ENCODE results near the gene TMEM117. TPM values are rescaled to one million over a fixed set of nuclear protein-coding genes. Genes with fewer than 3 reads are reported as not detected.

The TMEM117 gene
- total and polyA plus RNA-seq, 5 experiments from 2014 or later, result 2.1 to 5.0 (median 2.2) TPM

DNA sequence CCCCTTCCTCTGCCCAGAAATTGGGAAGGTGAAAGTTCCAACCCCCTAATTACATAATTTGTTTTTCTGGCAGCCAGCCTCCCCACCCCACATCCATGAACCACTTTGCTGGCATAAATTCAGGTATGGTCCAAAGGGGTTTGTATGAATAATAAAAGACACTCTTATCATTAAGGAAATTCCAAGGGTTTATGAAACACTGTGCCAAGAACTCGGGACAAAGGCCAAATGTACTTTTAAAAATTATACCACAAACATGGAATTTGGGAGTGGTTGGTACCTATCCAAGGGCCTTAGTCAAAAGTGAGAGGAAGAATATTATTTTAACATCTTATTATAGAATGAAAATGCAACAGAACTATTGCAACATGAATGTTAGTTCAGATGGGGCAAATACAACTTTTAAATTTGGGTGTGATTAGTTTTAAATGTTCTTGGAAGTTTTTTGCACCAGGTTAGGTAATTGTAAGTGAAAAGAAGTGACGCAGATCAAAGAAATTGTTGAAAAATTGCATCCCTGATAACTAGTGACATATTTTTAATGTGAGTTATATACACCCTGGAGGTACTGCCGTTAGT is 217.8 kb downstream of the TMEM117 start:
- H3K4me3 Mint-ChIP-seq, result no peak overlapping the region
- peaks cover 0 to 3% (median 0%) of the 10 kb centered on the region in 3 donors for H3K36me3 Mint-ChIP-seq
- H3K27ac Mint-ChIP-seq, result no peak overlapping the region
- ATAC-seq (no peak), DNase-seq (no peak)
- H3K9me3 Mint-ChIP-seq, result no peaks in the 10 kb centered on the region
- H3K27me3 Mint-ChIP-seq, result no peaks in the 10 kb centered on the region
- H3K4me1 Mint-ChIP-seq, result no peaks in the 10 kb centered on the region
- POLR2A ChIA-PET, result no interaction called here

DNA sequence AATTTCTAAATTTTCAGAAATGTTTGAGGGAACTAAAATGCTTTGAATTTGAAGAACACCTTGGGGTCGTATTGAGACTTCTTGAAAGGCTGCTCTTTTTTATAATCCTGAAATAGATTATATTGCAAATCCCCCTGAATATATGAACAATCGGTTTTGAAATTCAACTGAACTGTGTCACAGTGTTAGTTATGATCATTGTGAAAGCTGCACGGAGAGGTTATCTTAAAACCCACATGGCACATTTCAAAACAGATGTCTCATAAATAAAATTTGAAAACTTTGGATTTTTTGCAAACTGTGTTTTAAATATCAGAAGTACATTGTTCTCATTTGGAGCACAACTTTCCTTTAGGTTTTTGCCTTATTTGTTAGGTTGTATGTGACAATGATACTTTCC is 218.4 kb downstream of the TMEM117 start:
- Mint-ChIP-seq H3K27ac (no peak overlapping the region), H3K27me3 (no peaks in the 10 kb centered on the region), H3K36me3 (no peaks in the 10 kb centered on the region), H3K4me3 (no peak overlapping the region), H3K4me1 (no peaks in the 10 kb centered on the region), H3K9me3 (no peaks in the 10 kb centered on the region)
- DNase-seq, result no peak
- POLR2A ChIA-PET, result no interaction called here
- ATAC-seq, result no peak

DNA sequence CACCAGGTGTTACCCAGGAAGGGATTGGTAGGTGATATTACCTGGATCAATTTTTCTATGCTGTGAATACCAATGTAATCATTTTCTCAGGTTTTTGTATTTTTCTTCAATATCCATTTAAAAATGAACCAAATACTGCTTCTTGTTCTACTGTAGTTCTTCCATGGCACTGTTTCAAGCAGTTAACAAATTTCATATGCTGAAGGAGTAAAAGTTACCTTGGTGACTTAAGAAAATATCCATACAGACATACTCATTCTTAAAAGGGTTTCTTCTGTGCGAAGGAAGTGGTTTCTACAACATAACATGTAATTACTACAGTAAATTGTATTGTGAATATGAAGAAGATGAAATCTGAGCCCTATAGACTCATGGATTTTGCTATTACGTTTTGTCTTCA is 222.5 kb downstream of the TMEM117 start:
- H3K36me3 Mint-ChIP-seq, result peaks cover 0 to 6% (median 0%) of the 10 kb centered on the region in 3 donors
- H3K9me3 Mint-ChIP-seq, result no peaks in the 10 kb centered on the region
- ATAC-seq (no peak), DNase-seq (no peak)
- no peaks in the 10 kb centered on the region for H3K4me1 Mint-ChIP-seq
- no peak overlapping the region for H3K27ac Mint-ChIP-seq
- no peaks in the 10 kb centered on the region for H3K27me3 Mint-ChIP-seq
- no peak overlapping the region for H3K4me3 Mint-ChIP-seq
- POLR2A ChIA-PET, result no interaction called here

GRCh38 chr12:44059476-44059875 is 223.6 kb downstream of the TMEM117 start:
- Mint-ChIP-seq H3K36me3 (peaks cover 0 to 6% (median 0%) of the 10 kb centered on the region in 3 donors), H3K27ac (no peak overlapping the region), H3K4me1 (no peaks in the 10 kb centered on the region), H3K27me3 (no peaks in the 10 kb centered on the region), H3K4me3 (no peak overlapping the region), H3K9me3 (no peaks in the 10 kb centered on the region)
- DNase-seq (no peak), ATAC-seq (no peak)
- POLR2A ChIA-PET, result no interaction called here

- DNase-seq (no peak), ATAC-seq (no peak)
- H3K9me3 Mint-ChIP-seq, result peaks cover 0 to under 1% (median 0%) of the 10 kb centered on the region in 9 donors
- H3K27ac Mint-ChIP-seq, result no peak overlapping the region
- no peaks in the 10 kb centered on the region for H3K4me1 Mint-ChIP-seq
- POLR2A ChIA-PET, result no interaction called here
- no peaks in the 10 kb centered on the region for H3K27me3 Mint-ChIP-seq
- no peak overlapping the region for H3K4me3 Mint-ChIP-seq
- peaks cover 0 to 10% (median 0%) of the 10 kb centered on the region in 3 donors for H3K36me3 Mint-ChIP-seq
Observed at GRCh38 chr12:44063671-44064070, 227.8 kb downstream of the TMEM117 start.

DNA sequence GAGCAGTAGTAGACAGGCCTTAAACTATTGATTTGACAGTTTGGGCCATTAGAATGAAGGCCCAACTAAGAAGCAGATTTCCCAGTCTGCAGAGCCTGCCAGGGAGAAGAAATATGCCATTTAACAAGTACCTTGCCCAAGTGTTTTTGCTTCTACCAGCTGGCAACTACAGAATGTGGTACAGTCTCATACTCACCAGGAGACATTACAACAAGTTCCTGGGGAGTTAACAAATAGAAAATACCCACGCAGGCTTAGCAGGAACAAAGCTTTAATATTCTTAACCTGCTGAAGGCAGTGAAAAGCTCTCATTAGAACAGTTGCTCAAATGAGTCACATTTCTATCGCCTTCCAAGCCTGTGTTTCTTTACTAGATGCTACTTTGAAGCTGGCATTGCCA is 241.0 kb downstream of the TMEM117 start:
- no peak overlapping the region for H3K27ac Mint-ChIP-seq
- ATAC-seq, result no peak
- POLR2A ChIA-PET, result no interaction called here
- no peak overlapping the region for H3K4me3 Mint-ChIP-seq
- peaks cover 0 to 3% (median 2%) of the 10 kb centered on the region in 3 donors for H3K36me3 Mint-ChIP-seq
- no peaks in the 10 kb centered on the region for H3K27me3 Mint-ChIP-seq
- DNase-seq, result no peak
- no peaks in the 10 kb centered on the region for H3K4me1 Mint-ChIP-seq
- H3K9me3 Mint-ChIP-seq, result no peaks in the 10 kb centered on the region

GRCh38 chr12:44077294-44077693 is 241.4 kb downstream of the TMEM117 start:
- Mint-ChIP-seq H3K4me3 (no peak overlapping the region), H3K36me3 (peaks cover 0 to 3% (median 2%) of the 10 kb centered on the region in 3 donors), H3K9me3 (no peaks in the 10 kb centered on the region), H3K4me1 (no peaks in the 10 kb centered on the region), H3K27ac (no peak overlapping the region), H3K27me3 (no peaks in the 10 kb centered on the region)
- POLR2A ChIA-PET, result no interaction called here
- no peak for DNase-seq
- no peak for ATAC-seq

- ATAC-seq, result no peak
- H3K27me3 Mint-ChIP-seq, result no peaks in the 10 kb centered on the region
- H3K9me3 Mint-ChIP-seq, result no peaks in the 10 kb centered on the region
- H3K4me1 Mint-ChIP-seq, result no peaks in the 10 kb centered on the region
- H3K36me3 Mint-ChIP-seq, result peaks cover 0 to 2% (median 1%) of the 10 kb centered on the region in 3 donors
- no peak overlapping the region for H3K4me3 Mint-ChIP-seq
- H3K27ac Mint-ChIP-seq, result no peak overlapping the region
- no peak for DNase-seq
- POLR2A ChIA-PET, result no interaction called here
Observed at GRCh38 chr12:44078273-44078672, 242.4 kb downstream of the TMEM117 start.

DNA sequence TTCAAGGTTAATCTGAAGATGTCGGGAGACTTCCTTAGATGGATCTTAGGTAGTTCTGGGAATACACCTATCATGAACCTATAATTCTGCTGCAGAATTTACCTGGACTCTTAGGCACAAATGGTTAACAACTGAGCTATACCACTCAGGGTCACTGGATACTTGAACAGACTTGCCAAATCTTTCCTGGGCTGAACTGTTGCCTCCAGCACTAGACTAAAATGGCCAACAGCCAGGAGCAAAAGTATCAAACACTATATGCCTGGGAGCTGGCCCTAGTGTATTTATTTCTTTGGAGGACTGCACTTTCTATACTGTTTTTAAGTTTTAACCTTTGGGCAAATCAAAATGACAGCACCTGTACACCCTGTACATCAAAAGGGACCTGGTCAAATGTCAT is 252.8 kb downstream of the TMEM117 start:
- H3K9me3 Mint-ChIP-seq, result peaks cover 0 to 12% (median 1%) of the 10 kb centered on the region in 9 donors
- H3K27ac Mint-ChIP-seq, result no peak overlapping the region
- POLR2A ChIA-PET, result no interaction called here
- peaks cover 0 to 2% (median 0%) of the 10 kb centered on the region in 4 donors for H3K4me1 Mint-ChIP-seq
- H3K36me3 Mint-ChIP-seq, result peaks cover 3 to 18% (median 12%) of the 10 kb centered on the region in 3 donors
- no peak for DNase-seq
- no peak overlapping the region for H3K4me3 Mint-ChIP-seq
- H3K27me3 Mint-ChIP-seq, result no peaks in the 10 kb centered on the region
- no peak for ATAC-seq

GRCh38 chr12:44091948-44092606 is 256.2 kb downstream of the TMEM117 start:
- H3K27ac Mint-ChIP-seq, result no peak overlapping the region
- DNase-seq (no peak), ATAC-seq (no peak)
- peaks cover 4 to 25% (median 12%) of the 10 kb centered on the region in 9 donors for H3K9me3 Mint-ChIP-seq
- no peak overlapping the region for H3K4me3 Mint-ChIP-seq
- no peaks in the 10 kb centered on the region for H3K4me1 Mint-ChIP-seq
- POLR2A ChIA-PET, result no interaction called here
- H3K36me3 Mint-ChIP-seq, result peaks cover 0 to 19% (median 18%) of the 10 kb centered on the region in 3 donors
- no peaks in the 10 kb centered on the region for H3K27me3 Mint-ChIP-seq

DNA sequence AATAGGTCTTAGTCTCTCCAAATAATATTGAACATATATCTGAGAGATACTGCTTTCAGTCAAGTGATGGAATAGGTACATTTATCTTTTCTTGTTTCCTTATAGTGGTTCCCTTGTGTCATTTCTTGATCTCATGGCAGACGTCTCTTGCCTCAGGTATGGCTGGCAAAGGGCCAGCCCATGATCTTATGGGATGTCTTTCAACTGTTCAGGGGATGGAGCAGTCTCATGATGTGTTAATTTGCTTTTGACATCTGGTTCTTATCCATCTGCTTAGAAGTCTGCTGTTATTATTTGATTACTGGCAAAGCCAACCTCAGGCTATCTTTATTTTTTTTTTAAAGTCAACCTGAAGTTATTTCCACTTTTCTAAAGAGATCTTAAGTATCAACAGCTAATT is 262.9 kb downstream of the TMEM117 start:
- Mint-ChIP-seq H3K36me3 (peaks cover 0 to 15% (median 5%) of the 10 kb centered on the region in 3 donors), H3K4me1 (peaks cover 0 to 4% (median 0%) of the 10 kb centered on the region in 4 donors), H3K27me3 (no peaks in the 10 kb centered on the region), H3K4me3 (no peak overlapping the region), H3K27ac (no peak overlapping the region), H3K9me3 (peaks cover 4 to 21% (median 9%) of the 10 kb centered on the region in 9 donors)
- POLR2A ChIA-PET, result no interaction called here
- no peak for DNase-seq
- ATAC-seq, result no peak

DNA sequence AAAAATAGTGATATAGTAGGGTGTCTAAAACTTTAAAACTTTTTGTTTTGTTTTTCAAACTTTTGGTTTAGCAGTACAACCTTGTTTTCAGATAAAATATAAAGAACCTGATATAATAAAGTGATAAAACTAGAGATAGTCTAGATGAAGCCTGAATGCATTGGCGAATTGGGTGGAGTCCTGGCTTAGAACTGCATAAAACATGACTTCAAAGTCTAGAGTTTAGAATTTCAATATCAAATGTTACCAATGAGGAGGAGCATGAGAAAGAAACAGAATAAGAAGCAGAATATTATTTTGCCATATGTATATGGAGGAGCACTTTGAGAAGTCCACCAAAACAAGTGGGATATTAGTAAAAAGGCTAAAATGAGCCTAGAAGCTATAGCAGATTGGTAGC is 263.6 kb downstream of the TMEM117 start:
- POLR2A ChIA-PET, result no interaction called here
- Mint-ChIP-seq H3K4me1 (peaks cover 0 to 4% (median 0%) of the 10 kb centered on the region in 4 donors), H3K36me3 (peaks cover 0 to 17% (median 5%) of the 10 kb centered on the region in 3 donors), H3K27me3 (no peaks in the 10 kb centered on the region), H3K9me3 (peaks cover 0 to 16% (median 7%) of the 10 kb centered on the region in 9 donors), H3K27ac (no peak overlapping the region), H3K4me3 (no peak overlapping the region)
- DNase-seq (no peak), ATAC-seq (no peak)

GRCh38 chr12:44100264-44100663 is 264.4 kb downstream of the TMEM117 start:
- Mint-ChIP-seq H3K27me3 (no peaks in the 10 kb centered on the region), H3K36me3 (peaks cover 2 to 19% (median 3%) of the 10 kb centered on the region in 3 donors), H3K4me1 (peaks cover 0 to 5% (median under 1%) of the 10 kb centered on the region in 4 donors), H3K4me3 (no peak overlapping the region), H3K9me3 (peaks cover 0 to 12% (median 4%) of the 10 kb centered on the region in 9 donors), H3K27ac (no peak overlapping the region)
- no peak for DNase-seq
- POLR2A ChIA-PET, result no interaction called here
- no peak for ATAC-seq

- H3K4me3 Mint-ChIP-seq, result no peak overlapping the region
- DNase-seq (no peak), ATAC-seq (no peak)
- H3K9me3 Mint-ChIP-seq, result peaks cover 0 to 9% (median 0%) of the 10 kb centered on the region in 9 donors
- peaks cover 0 to 15% (median 2%) of the 10 kb centered on the region in 3 donors for H3K36me3 Mint-ChIP-seq
- no peak overlapping the region for H3K27ac Mint-ChIP-seq
- H3K27me3 Mint-ChIP-seq, result no peaks in the 10 kb centered on the region
- peaks cover 0 to 5% (median under 1%) of the 10 kb centered on the region in 4 donors for H3K4me1 Mint-ChIP-seq
- POLR2A ChIA-PET, result no interaction called here
Observed at GRCh38 chr12:44101475-44101874, 265.6 kb downstream of the TMEM117 start.
